ENCODE results near the gene WDFY3.

Gene WDFY3

GRCh38 chr4:84786478-84786877, 180.0 kb downstream of the WDFY3 start:
- no peak for DNase-seq

GRCh38 chr4:84782517-84782916, 184.0 kb downstream of the WDFY3 start:
- DNase-seq = no peak

DNA sequence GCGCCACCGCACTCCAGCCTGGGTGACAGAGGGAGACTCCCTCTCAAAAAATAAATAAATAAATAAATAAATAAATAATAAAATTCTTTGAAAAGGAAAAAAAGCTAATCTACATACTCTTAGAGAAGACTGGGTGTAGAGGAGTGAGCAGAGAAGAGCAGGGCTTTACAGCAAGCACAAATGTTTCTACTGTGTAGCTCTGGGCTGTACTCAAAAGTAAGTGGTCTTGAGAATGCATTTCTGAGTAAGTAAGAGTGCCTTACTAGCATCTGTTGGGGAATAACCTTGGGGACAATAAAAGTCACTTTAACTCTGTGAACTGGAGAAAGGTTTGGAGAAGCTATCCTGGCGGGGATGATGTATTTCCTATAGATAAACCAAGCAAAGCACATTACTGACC, 185.8 kb downstream of the WDFY3 start:
- DNase-seq = no peak

- DNase-seq = no peak
Observed at GRCh38 chr4:84778041-84778440, 188.4 kb downstream of the WDFY3 start.

DNA sequence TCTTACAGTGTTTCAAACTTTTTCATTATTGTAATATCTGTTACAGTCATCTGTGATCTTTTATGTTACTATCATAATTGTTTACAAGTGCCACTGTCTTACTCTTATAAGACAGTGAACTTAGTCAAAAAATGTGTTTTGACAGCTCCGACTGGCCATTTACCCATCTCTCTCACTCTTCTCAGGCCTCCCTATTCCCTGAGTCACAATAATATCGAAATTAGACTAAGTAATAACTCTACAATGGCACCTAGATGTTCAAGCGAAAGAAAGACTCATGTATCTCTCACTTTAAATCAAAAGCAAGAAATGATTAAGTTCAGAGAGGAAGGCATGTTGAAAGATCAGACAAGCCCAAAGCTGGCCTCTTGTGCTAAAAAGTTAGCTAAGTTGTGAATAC, 199.3 kb downstream of the WDFY3 start:
- no peak for DNase-seq

- DNase-seq = no peak
Observed at GRCh38 chr4:84753321-84753972, 213.0 kb downstream of the WDFY3 start.

- no peak for DNase-seq
Observed at GRCh38 chr4:84751707-84752106, 214.8 kb downstream of the WDFY3 start.

GRCh38 chr4:84750960-84751283, 215.6 kb downstream of the WDFY3 start:
- no peak for DNase-seq

- DNase-seq = no peak
Observed at GRCh38 chr4:84750260-84750959, 216.1 kb downstream of the WDFY3 start.

GRCh38 chr4:84740057-84740456, 226.4 kb downstream of the WDFY3 start:
- DNase-seq = no peak

GRCh38 chr4:84738622-84739021, 227.9 kb downstream of the WDFY3 start:
- DNase-seq = no peak

GRCh38 chr4:84737656-84738055, 228.8 kb downstream of the WDFY3 start:
- DNase-seq = no peak

DNA sequence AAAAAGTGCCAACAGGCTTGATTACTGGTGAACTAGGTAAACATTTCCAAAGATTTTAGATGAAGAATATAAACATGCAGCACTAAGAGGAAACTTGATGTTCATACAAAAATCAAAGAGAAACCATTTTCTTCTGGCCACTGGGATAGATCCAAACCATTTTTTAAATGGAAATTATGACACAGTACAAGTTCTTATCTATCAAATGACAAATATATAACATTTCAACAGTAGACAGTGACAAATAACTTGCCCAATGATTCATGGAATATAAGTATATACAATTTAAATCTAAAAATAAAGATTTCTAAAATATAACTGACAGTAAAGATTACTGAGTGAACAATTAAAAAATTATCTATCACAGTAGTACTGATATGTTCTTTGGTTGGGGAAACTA, 232.5 kb downstream of the WDFY3 start:
- no peak for DNase-seq

DNA sequence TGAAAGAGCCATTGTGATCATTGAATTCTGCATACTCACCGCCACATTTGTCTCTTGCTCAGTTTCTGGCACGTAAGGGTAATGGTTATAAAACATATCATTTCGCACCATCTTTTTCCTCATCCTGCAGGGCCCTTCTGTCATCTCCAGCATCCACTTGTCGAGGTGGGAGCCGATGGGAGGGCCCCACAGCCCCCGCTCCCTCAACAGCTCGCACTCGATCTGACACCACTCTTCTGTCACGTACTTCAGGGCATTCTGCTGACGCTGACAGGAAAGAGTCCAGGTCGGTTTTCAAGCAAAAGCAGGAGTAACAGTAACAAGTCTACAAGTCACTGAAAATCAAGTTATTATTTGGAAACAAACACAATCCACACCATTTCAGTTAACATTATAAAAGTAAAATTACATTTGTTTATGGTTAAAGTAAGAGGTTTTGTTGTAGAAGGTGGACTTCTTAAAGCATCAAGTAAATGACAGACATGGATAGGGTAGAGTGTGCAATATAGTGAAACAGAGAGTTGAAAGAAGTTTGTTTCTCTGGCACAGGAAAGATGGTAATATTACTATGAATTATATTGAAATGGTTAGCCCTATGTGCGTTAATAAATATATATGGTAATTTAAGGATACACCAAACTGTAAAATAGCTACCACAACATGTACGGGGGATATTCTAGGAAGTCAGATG, 233.0 kb downstream of the WDFY3 start:
- DNase-seq = no peak

DNA sequence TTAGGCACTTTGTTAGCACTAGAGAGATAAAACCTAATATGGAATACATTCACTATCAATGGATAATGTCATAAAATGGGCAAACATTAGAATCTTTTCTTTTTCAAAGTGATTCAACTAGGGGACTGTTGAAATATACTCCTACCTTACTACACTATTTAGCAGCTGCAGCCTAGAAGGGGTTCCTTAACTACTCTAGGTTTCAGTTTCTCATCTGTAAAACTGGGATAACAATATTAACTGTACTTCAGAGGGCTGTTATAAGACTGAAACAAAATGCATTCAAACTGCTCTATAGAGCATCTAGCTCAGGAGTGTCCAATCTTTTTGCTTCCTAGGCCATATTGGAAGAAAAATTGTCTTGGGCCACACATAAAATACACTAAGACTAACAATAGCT, 236.1 kb downstream of the WDFY3 start:
- no peak for DNase-seq

- DNase-seq = no peak
Observed at GRCh38 chr4:84727491-84727890, 239.0 kb downstream of the WDFY3 start.

DNA sequence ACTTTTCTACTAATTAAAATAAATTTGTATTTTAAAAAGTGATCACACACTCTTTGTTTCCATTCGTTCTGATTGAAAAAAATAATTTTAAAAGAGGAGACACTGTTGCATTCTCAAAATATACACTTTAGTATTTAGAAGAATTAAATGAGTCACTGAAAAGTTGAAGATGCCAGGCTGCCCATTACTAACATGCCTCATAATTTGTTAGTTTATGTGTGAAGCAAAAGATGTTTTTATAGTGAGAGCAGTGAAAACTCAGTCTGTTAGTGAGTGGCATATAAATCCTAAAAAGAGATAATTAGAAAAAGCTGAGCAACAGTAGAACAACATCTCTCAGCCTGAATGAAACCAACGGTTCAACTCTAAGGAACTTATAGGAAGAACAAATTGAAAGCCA, 240.1 kb downstream of the WDFY3 start:
- no peak for DNase-seq

DNA sequence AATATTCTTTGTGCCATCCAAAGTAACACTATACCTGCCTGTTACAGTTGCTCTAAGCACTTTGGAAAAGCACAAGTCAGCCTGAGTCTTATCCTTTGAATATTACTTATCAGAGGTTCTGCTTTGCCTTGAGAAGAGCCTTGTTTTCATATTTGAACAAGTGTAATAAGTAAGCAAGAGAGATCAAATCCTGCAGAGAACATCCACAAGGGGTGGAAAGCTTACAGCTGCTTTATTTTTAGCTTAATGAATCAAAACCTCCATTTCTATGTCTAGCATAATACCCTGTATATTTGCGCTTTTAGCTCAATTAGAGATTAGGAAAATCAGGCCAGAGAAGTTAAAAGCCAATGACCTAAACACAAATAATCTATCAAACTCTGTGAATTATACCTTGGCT, 243.8 kb downstream of the WDFY3 start:
- DNase-seq = no peak

GRCh38 chr4:84719115-84719514, 247.4 kb downstream of the WDFY3 start:
- DNase-seq = no peak

DNA sequence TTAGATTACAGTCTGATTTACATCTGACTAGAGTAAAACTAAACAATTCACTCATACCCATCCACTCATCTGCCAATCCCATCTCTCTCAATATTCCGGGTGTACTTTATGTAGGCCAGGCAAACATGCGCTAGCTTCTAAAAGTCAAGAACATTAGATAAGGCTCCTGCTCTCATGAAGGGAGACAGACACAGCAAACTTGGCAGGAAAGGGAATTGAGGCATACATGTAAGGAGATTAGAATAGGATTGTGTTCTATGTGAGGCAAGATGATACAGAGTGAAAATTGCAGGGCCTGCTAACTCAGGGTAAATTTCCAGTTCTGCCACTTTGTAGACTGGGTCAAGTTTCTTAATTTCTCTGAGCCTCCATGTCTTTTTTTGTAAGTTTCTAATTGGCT, 247.8 kb downstream of the WDFY3 start:
- DNase-seq = no peak

DNA sequence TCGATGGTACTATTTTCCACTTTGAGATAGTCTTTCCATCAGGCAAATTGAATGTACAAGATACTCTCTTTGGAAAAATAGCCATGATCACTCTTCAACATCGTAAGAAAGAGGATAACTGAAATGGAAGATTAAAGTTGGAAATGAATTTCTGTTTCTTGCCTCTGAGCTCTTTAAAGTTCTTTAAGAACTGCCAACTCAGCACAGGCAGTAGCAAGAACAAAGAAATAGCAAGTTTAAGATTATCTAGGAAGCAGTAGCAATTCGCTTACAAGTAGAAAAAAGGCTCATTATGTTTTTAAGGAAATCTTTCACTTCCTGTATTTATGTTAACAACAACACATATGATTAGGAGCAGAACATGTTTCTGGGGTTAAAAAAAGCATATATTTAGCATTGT, 255.9 kb downstream of the WDFY3 start:
- DNase-seq = no peak

GRCh38 chr4:84708406-84709135, 257.9 kb downstream of the WDFY3 start:
- DNase-seq = no peak

- DNase-seq = no peak
Observed at GRCh38 chr4:84706286-84706685, 260.2 kb downstream of the WDFY3 start.

Measured in CD4-positive, alpha-beta T cell treated with Interleukin-17A for 4 hours (primary cell).